Keratinocyte (primary cell): ENCODE data around the gene SRL.

Source experiments
- EZH2 ChIP-seq: IDR thresholded peaks from one replicate; pipeline ENCODE4 v1.6.1; 2012; ENCODE audit warnings: inconsistent platforms, mild to moderate bottlenecking, low read length, moderate library complexity
- TF ChIP-seq, protein P1 (sequence below), 3 experiments: IDR thresholded peaks in 1 of 3; conservative IDR thresholded peaks in 1 of 3; optimal IDR thresholded peaks in 1 of 3; 2 replicates in 2 of 3; 3 replicates in 1 of 3; pipeline versions ENCODE3 to v1.5.1; 2011; ENCODE audit warnings: low read length in 3 of 3, mild to moderate bottlenecking in 3 of 3, moderate library complexity in 2 of 3, control low read depth in 1 of 3, inconsistent platforms in 1 of 3; ENCODE audit not compliant: insufficient read depth in 2 of 3; ENCODE audit errors: extremely low read depth in 1 of 3

DNA sequence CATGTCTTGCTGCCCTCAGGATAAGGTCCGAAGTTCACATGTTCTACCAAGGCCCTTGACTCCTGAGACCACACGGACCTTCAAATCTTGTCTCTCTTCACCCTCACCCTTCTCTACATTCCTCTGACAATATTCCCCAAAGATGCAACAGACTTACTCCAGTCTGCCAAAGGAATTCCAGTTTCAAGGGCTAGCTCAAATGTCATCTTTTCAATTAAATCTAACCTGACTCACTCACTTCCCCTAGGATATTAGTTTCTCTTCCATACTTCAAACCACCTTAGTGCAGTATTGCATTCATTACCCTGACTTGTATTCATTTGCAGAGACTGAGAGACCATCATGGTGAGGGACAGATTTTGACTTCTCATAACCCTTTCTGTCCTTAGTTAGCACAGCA, 66.0 kb downstream of the SRL start:
- TF ChIP-seq, protein P1, sequence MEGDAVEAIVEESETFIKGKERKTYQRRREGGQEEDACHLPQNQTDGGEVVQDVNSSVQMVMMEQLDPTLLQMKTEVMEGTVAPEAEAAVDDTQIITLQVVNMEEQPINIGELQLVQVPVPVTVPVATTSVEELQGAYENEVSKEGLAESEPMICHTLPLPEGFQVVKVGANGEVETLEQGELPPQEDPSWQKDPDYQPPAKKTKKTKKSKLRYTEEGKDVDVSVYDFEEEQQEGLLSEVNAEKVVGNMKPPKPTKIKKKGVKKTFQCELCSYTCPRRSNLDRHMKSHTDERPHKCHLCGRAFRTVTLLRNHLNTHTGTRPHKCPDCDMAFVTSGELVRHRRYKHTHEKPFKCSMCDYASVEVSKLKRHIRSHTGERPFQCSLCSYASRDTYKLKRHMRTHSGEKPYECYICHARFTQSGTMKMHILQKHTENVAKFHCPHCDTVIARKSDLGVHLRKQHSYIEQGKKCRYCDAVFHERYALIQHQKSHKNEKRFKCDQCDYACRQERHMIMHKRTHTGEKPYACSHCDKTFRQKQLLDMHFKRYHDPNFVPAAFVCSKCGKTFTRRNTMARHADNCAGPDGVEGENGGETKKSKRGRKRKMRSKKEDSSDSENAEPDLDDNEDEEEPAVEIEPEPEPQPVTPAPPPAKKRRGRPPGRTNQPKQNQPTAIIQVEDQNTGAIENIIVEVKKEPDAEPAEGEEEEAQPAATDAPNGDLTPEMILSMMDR (optimal IDR thresholded peaks at IDR 0.05 in 1 of 3, IDR thresholded peaks at IDR 0.05 in 1 of 3, conservative IDR thresholded peaks at IDR 0.05 in 1 of 3; ENCODE audit: extremely low read depth in 1 of 3, insufficient read depth in 2 of 3, low read length in 3 of 3), result no peak
- no peak for TF ChIP-seq EZH2
